Lung (tissue), 12 donors: ENCODE data around the gene PTGER3. TPM values are rescaled to one million over a fixed set of nuclear protein-coding genes. Genes with fewer than 3 reads are reported as not detected.
A peak's percentile ranks its signal among the peaks of the same experiment; 100 is the strongest.

Experiments
- ATAC-seq: fragments of 200-7000 bp; cut with Tn5 transposase; one replicate; pipeline ENCODE4 v1.9.1; 2020; ENCODE audit warnings: moderate number of reproducible peaks; ENCODE audit not compliant: insufficient read depth, low FRiP score
- DNase-seq, 3 donors: peaks; one replicate each; pipeline ENCODE4 v3.0.0-alpha.2; 2013 to 2017
- H3K27ac ChIP-seq, 2 donors: one replicate each; pipeline ENCODE4 v1.5.1; 2013; ENCODE audit warnings: mild to moderate bottlenecking in 2 of 2, moderate library complexity in 2 of 2, control low read depth in 1 of 2, inconsistent platforms in 1 of 2, low read depth in 1 of 2, low read length in 1 of 2
- H3K27me3 ChIP-seq, 3 donors: one replicate each; pipeline ENCODE4 v1.5.1; 2013; ENCODE audit warnings: low read length in 2 of 3; ENCODE audit not compliant: control insufficient read depth in 3 of 3, insufficient read depth in 3 of 3
- H3K36me3 ChIP-seq, 4 donors: one replicate each; pipeline ENCODE4 v1.5.1; 2013; ENCODE audit warnings: low read length in 4 of 4, mild to moderate bottlenecking in 1 of 4, moderate library complexity in 1 of 4; ENCODE audit not compliant: control insufficient read depth in 4 of 4, insufficient read depth in 4 of 4
- H3K4me1 ChIP-seq, 5 donors: one replicate each; pipeline ENCODE4 v1.5.1; 2013; ENCODE audit warnings: low read length in 5 of 5, mild to moderate bottlenecking in 2 of 5, moderate library complexity in 1 of 5; ENCODE audit not compliant: control insufficient read depth in 5 of 5, insufficient read depth in 5 of 5
- H3K4me3 ChIP-seq: one replicate; pipeline ENCODE4 v1.5.1; 2013; ENCODE audit warnings: mild to moderate bottlenecking, control low read depth, moderate library complexity
- H3K9ac ChIP-seq, 2 donors: one replicate each; pipeline ENCODE4 v1.5.1; 2013; ENCODE audit warnings: low read length in 2 of 2, control low read depth in 1 of 2; ENCODE audit not compliant: insufficient read depth in 1 of 2
- H3K9me3 ChIP-seq, 4 donors: one replicate each; pipeline ENCODE4 v1.5.1; 2013; ENCODE audit warnings: low read length in 3 of 4, mild to moderate bottlenecking in 1 of 4, moderate library complexity in 1 of 4; ENCODE audit not compliant: control insufficient read depth in 4 of 4, insufficient read depth in 3 of 4
- WGBS, 2 donors: extraction: QIAGEN DNeasy Blood & Tissue Kit; methylation state at CpG; one replicate each; pipeline ENCODE4 v1.1.7; 2013; 5-methylcytosine and 5-hydroxymethylcytosine counted together
- polyA plus RNA-seq, 2 donors: library from polyadenylated mRNA; stranded (reverse); fragments of 200-250 nt; gene quantifications; one replicate each; pipeline ENCODE4 v1.2.1, GENCODE V29; 2013
- total RNA-seq, 2 donors: library from RNA; depleted of rRNA in 1 of 2; stranded (reverse); fragments of >200 nt in 1 of 2; gene quantifications; one replicate each; pipeline ENCODE4 v1.2.1, GENCODE V29; 2014 to 2021
- TF ChIP-seq, protein P1 (sequence below): IDR thresholded peaks from 2 replicates; pipeline ENCODE4 v1.5.1; 2012; ENCODE audit warnings: mild to moderate bottlenecking; ENCODE audit errors: control extremely low read depth, extremely low read depth
- donor health status: control.
- donor health status: control.
- donor health status: Bipolar disorder and iron deficiency.
- donor health status: healthy.
- donor health status: DM: yes; HTN: yes; CAD: no.

The PTGER3 gene
- total and polyA plus RNA-seq, 4 donors = 0.31 to 1.8 (median 1.4) TPM

DNA sequence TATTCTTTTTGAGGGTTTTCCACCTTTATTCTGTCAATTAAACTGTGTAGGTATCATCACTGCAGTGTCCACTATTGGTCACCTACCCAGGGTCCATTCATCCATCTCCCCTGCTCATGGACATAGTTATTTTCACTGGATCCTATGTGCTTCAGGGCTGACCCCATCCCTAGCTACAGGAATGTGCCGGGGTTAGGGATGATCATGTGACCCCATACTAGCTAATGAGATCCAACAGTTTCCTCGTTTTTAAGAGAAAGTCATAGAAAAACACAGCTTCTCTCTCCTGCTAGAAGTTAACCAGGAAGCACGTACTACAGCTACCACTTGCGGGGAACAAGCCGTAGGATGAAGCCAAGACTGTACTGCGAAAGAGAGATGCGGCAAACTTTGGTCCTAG, 19.6 kb downstream of the PTGER3 start:
- no peaks in the 10 kb centered on the region for H3K36me3 ChIP-seq
- H3K27ac ChIP-seq = no peak overlapping the region
- TF ChIP-seq, protein P1, sequence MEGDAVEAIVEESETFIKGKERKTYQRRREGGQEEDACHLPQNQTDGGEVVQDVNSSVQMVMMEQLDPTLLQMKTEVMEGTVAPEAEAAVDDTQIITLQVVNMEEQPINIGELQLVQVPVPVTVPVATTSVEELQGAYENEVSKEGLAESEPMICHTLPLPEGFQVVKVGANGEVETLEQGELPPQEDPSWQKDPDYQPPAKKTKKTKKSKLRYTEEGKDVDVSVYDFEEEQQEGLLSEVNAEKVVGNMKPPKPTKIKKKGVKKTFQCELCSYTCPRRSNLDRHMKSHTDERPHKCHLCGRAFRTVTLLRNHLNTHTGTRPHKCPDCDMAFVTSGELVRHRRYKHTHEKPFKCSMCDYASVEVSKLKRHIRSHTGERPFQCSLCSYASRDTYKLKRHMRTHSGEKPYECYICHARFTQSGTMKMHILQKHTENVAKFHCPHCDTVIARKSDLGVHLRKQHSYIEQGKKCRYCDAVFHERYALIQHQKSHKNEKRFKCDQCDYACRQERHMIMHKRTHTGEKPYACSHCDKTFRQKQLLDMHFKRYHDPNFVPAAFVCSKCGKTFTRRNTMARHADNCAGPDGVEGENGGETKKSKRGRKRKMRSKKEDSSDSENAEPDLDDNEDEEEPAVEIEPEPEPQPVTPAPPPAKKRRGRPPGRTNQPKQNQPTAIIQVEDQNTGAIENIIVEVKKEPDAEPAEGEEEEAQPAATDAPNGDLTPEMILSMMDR = no peak
- H3K27me3 ChIP-seq = no peaks in the 10 kb centered on the region
- DNase-seq = no peak
- ATAC-seq = no peak
- H3K9ac ChIP-seq = no peak overlapping the region
- 88 to 91% methylated on average over 7 of the region's 7 CpGs for WGBS, 2 donors
- no peak overlapping the region for H3K4me3 ChIP-seq
- no peaks in the 10 kb centered on the region for H3K9me3 ChIP-seq
- H3K4me1 ChIP-seq = no peaks in the 10 kb centered on the region

- Histone ChIP-seq H3K9ac (no peak overlapping the region), H3K9me3 (no peaks in the 10 kb centered on the region), H3K27ac (no peak overlapping the region), H3K27me3 (no peaks in the 10 kb centered on the region), H3K4me1 (no peaks in the 10 kb centered on the region), H3K36me3 (no peaks in the 10 kb centered on the region), H3K4me3 (no peak overlapping the region)
- ATAC-seq (no peak), DNase-seq (peak in 1 of 3 donors; percentile 7)
- TF ChIP-seq, protein P1 = no peak
- WGBS, 2 donors = 68 to 82% methylated on average over 4 of the region's 4 CpGs
Measured at GRCh38 chr1:71026093-71026492, 21.5 kb downstream of the PTGER3 start.

- no peak for DNase-seq
- Histone ChIP-seq H3K36me3 (no peaks in the 10 kb centered on the region), H3K27me3 (no peaks in the 10 kb centered on the region), H3K27ac (no peak overlapping the region), H3K4me3 (no peak overlapping the region), H3K9ac (no peak overlapping the region), H3K4me1 (no peaks in the 10 kb centered on the region), H3K9me3 (no peaks in the 10 kb centered on the region)
- TF ChIP-seq, protein P1 = no peak
- ATAC-seq = no peak
- 76 to 93% methylated on average over 4 of the region's 4 CpGs for WGBS, 2 donors
Measured at GRCh38 chr1:71023515-71023914, 24.1 kb downstream of the PTGER3 start.
